Endothelial cell of umbilical vein (primary cell): ENCODE measurements around the gene HGFAC. TPM values are rescaled to one million over a fixed set of nuclear protein-coding genes. Genes with fewer than 3 reads are reported as not detected.

Source experiments
- BruUV-seq: library from RNA; stranded (reverse); fragments of 400-500 nt; replicated peaks from 2 replicates; lab custom pipeline; 2021; lab: Mats Ljungman, UMichigan
- CTCF ChIA-PET: fragments of 300-600, 350-600 bp; sonication (Branson Sonifier 250); formaldehyde crosslinking; loops from one replicate; lab custom pipeline; 2021; ENCODE audit warnings: antibody characterized with exemption, inconsistent platforms; lab: Charles Lee
- POLR2A ChIA-PET: fragments of 300-600, 350-600 bp; sonication (Branson Sonifier 250); formaldehyde crosslinking; loops from one replicate; lab custom pipeline; 2021; ENCODE audit warnings: antibody characterized with exemption, inconsistent platforms; lab: Charles Lee
- DNase-seq: peaks from one replicate; pipeline ENCODE4 v3.0.0-alpha.2; 2011; ENCODE audit warnings: low read depth, low spot score
- FAIRE-seq: peaks from 2 replicates; lab custom pipeline; 2011; peaks lifted over from hg19 to GRCh38; lab: Jason Lieb, UNC
- H2AFZ ChIP-seq: 2 replicates; pipeline ENCODE4 v1.6.0; 2012; ENCODE audit warnings: low read depth, low read length, control low read depth, inconsistent platforms
- H3K27ac ChIP-seq: 2 replicates; pipeline ENCODE4 v1.5.1; 2011; ENCODE audit warnings: low read depth, mild to moderate bottlenecking, control low read depth, low read length, moderate library complexity; ENCODE audit not compliant: insufficient read depth
- H3K27me3 ChIP-seq, 2 experiments: 2 replicates each; pipeline versions ENCODE4 v1.6.0 to v1.6.1; 2011; ENCODE audit warnings: low read length in 2 of 2, mixed read lengths in 1 of 2; ENCODE audit not compliant: control insufficient read depth in 2 of 2, insufficient read depth in 2 of 2
- H3K36me3 ChIP-seq, 2 experiments: 2 replicates in 1 of 2; 3 replicates in 1 of 2; pipeline ENCODE4 v1.5.1; 2011; ENCODE audit warnings: low read length in 2 of 2, mild to moderate bottlenecking in 1 of 2, moderate library complexity in 1 of 2; ENCODE audit not compliant: control insufficient read depth in 2 of 2, insufficient read depth in 2 of 2; ENCODE audit errors: extremely low read depth in 1 of 2
- H3K4me1 ChIP-seq: 3 replicates; pipeline ENCODE4 v1.5.1; 2011; ENCODE audit warnings: mild to moderate bottlenecking, low read length; ENCODE audit not compliant: control insufficient read depth, insufficient read depth; ENCODE audit errors: extremely low read depth
- H3K4me2 ChIP-seq: 2 replicates; pipeline ENCODE4 v1.6.1; 2011; ENCODE audit warnings: low read length, control low read depth, mixed read lengths; ENCODE audit not compliant: insufficient read depth
- H3K4me3 ChIP-seq, 3 experiments: fragments of 200-600 bp in 1 of 3; sonication (generic), shearing (Covaris generic) in 1 of 3; replicated peaks in 1 of 3; 2 replicates each; pipeline ENCODE4 v1.5.1; 2011 to 2016; ENCODE audit warnings: control low read depth in 3 of 3, low read length in 3 of 3, mild to moderate bottlenecking in 2 of 3, inconsistent platforms in 1 of 3, low read depth in 1 of 3, moderate library complexity in 1 of 3; ENCODE audit not compliant: insufficient read depth in 1 of 3
- H3K79me2 ChIP-seq: 2 replicates; pipeline ENCODE4 v1.6.0; 2012; ENCODE audit warnings: low read length, inconsistent platforms; ENCODE audit not compliant: control insufficient read depth, insufficient read depth
- H3K9ac ChIP-seq: replicated peaks from 2 replicates; pipeline ENCODE3; 2011; ENCODE audit warnings: low read length, control low read depth; ENCODE audit not compliant: insufficient read depth; ENCODE audit errors: extremely low read depth
- H3K9me1 ChIP-seq: replicated peaks from 3 replicates; pipeline ENCODE4 v1.6.0; 2011; ENCODE audit warnings: mild to moderate bottlenecking, low read length; ENCODE audit not compliant: control insufficient read depth, insufficient read depth; ENCODE audit errors: extremely low read depth
- H3K9me3 ChIP-seq: replicated peaks from 2 replicates; pipeline ENCODE4 v1.5.1; 2012; ENCODE audit warnings: low read length, inconsistent platforms; ENCODE audit not compliant: control insufficient read depth, insufficient read depth
- H4K20me1 ChIP-seq: replicated peaks from 2 replicates; pipeline ENCODE3; 2011; ENCODE audit warnings: mild to moderate bottlenecking, low read length; ENCODE audit not compliant: control insufficient read depth, insufficient read depth; ENCODE audit errors: extremely low read depth
- EZH2 ChIP-seq: IDR thresholded peaks from 2 replicates; pipeline ENCODE4 v1.6.1; 2012; ENCODE audit warnings: borderline replicate concordance, low read depth, mild to moderate bottlenecking, moderate library complexity, low read length, inconsistent platforms; ENCODE audit not compliant: severe bottlenecking
- FOS ChIP-seq: IDR thresholded peaks from 2 replicates; pipeline ENCODE4 v1.6.1; 2011; ENCODE audit warnings: mild to moderate bottlenecking, low read length, moderate library complexity, borderline replicate concordance; ENCODE audit not compliant: insufficient read depth
- GATA2 ChIP-seq: IDR thresholded peaks from 2 replicates; pipeline ENCODE4 v1.7.0; 2011; ENCODE audit warnings: low read depth, mild to moderate bottlenecking, moderate library complexity, mixed read lengths, low read length; ENCODE audit not compliant: insufficient read length, insufficient read depth
- JUN ChIP-seq: IDR thresholded peaks from 2 replicates; pipeline ENCODE4 v1.6.1; 2011; ENCODE audit warnings: borderline replicate concordance, low read depth; ENCODE audit not compliant: insufficient read length, insufficient read depth
- MYC ChIP-seq: IDR thresholded peaks from one replicate; pipeline ENCODE4 v1.6.1; 2011; ENCODE audit warnings: mild to moderate bottlenecking, low read depth, low read length
- POLR2A ChIP-seq: IDR thresholded peaks from 2 replicates; pipeline ENCODE4 v1.6.1; 2012; ENCODE audit warnings: low read depth, mild to moderate bottlenecking, control low read depth, low read length
- POLR2AphosphoS5 ChIP-seq: IDR thresholded peaks from 2 replicates; pipeline ENCODE4 v1.6.1; 2012; ENCODE audit warnings: low read depth, mild to moderate bottlenecking, control low read depth, low read length, moderate library complexity; ENCODE audit not compliant: insufficient read depth
- dilution Hi-C: fragments of 300-500 bp; cut with MboI; formaldehyde crosslinking; loops from one replicate; pipeline ENCODE4 v1.15.0; 2019; ENCODE audit warnings: low sequenced_read_pairs; ENCODE audit not compliant: extremely low pct_ligation_motif_present
- intact Hi-C: fragments of 100-400 bp; cut with micrococcal nuclease; formaldehyde crosslinking; loops from one replicate; pipeline ENCODE4 v1.10.0; 2022
- polyA plus RNA-seq, 4 experiments: library from polyadenylated mRNA; depleted of rRNA in 3 of 4; stranded (reverse) in 3 of 4; unstranded in 1 of 4; fragments of >200 nt; gene quantifications; 2 replicates each; pipeline versions ENCODE4 v1.2.1 to v1.2.3, GENCODE V29; 2011 to 2012; ENCODE audit warnings: missing spikeins in 1 of 4
- total RNA-seq: library from RNA; stranded (reverse); gene quantifications from 2 replicates; pipeline ENCODE4 v1.2.3, GENCODE V29; 2021
- TF ChIP-seq, protein P1 (sequence below), 2 donors: IDR thresholded peaks; 1 replicate in 1 of 2; 2 replicates in 1 of 2; pipeline ENCODE4 v1.5.1; 2011; ENCODE audit warnings: low read length in 2 of 2, mild to moderate bottlenecking in 2 of 2, moderate library complexity in 2 of 2, control low read depth in 1 of 2, inconsistent platforms in 1 of 2, low read depth in 1 of 2; ENCODE audit not compliant: insufficient read depth in 1 of 2; ENCODE audit errors: extremely low read depth in 1 of 2
- TF ChIP-seq, protein P2 (sequence below): IDR thresholded peaks from 2 replicates; pipeline ENCODE4 v1.6.1; 2011; ENCODE audit not compliant: insufficient read depth, insufficient read length

The HGFAC gene
- total and polyA plus RNA-seq, 2 donors (not counting 3 experiments of a cell fraction or from before 2014, with no cell fraction given): 0.36 to 0.49 TPM

GRCh38 chr4:3483471-3483921 lies 41.7 kb downstream of the HGFAC start:
- BruUV-seq: no TSS peak
- H3K27ac ChIP-seq: no peak overlapping the region
- H3K4me3 ChIP-seq: no peak overlapping the region
- H3K27me3 ChIP-seq: peaks cover 2 to 14% of the 10 kb centered on the region in 2 experiments
- CTCF ChIA-PET: no interaction called here
- FAIRE-seq (no peak), DNase-seq (no peak)
- H3K9ac ChIP-seq: no peak overlapping the region
- POLR2A ChIA-PET: no interaction called here
- TF ChIP-seq, protein P1, sequence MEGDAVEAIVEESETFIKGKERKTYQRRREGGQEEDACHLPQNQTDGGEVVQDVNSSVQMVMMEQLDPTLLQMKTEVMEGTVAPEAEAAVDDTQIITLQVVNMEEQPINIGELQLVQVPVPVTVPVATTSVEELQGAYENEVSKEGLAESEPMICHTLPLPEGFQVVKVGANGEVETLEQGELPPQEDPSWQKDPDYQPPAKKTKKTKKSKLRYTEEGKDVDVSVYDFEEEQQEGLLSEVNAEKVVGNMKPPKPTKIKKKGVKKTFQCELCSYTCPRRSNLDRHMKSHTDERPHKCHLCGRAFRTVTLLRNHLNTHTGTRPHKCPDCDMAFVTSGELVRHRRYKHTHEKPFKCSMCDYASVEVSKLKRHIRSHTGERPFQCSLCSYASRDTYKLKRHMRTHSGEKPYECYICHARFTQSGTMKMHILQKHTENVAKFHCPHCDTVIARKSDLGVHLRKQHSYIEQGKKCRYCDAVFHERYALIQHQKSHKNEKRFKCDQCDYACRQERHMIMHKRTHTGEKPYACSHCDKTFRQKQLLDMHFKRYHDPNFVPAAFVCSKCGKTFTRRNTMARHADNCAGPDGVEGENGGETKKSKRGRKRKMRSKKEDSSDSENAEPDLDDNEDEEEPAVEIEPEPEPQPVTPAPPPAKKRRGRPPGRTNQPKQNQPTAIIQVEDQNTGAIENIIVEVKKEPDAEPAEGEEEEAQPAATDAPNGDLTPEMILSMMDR (IDR thresholded peaks at IDR 0.05; ENCODE audit: extremely low read depth in 1 of 2, insufficient read depth in 1 of 2, low read depth in 1 of 2, low read length in 2 of 2): no peak
- TF ChIP-seq, protein P2, sequence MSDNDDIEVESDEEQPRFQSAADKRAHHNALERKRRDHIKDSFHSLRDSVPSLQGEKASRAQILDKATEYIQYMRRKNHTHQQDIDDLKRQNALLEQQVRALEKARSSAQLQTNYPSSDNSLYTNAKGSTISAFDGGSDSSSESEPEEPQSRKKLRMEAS: no peak
- no peak for TF ChIP-seq POLR2AphosphoS5
- no peak for TF ChIP-seq JUN
- no peak for TF ChIP-seq GATA2
- no peak for TF ChIP-seq POLR2A
- no peak for TF ChIP-seq MYC
- TF ChIP-seq FOS: no peak
- no peak for TF ChIP-seq EZH2
- dilution Hi-C loops: no loop called here
- no peak overlapping the region for H2AFZ ChIP-seq
- no peak overlapping the region for H3K4me2 ChIP-seq
- intact Hi-C loops: loop anchor here (10.0 kb wide), 1 partner anchor 461 kb away; no protein-coding TSS in a partner anchor
- H3K36me3 ChIP-seq: no peaks in the 10 kb centered on the region
- H3K9me3 ChIP-seq: no peaks in the 10 kb centered on the region
- no peaks in the 10 kb centered on the region for H3K4me1 ChIP-seq
- no peaks in the 10 kb centered on the region for H4K20me1 ChIP-seq
- H3K79me2 ChIP-seq: no peaks in the 10 kb centered on the region
- no peaks in the 10 kb centered on the region for H3K9me1 ChIP-seq
